SU-DHL-6 (cell line): ENCODE data around the gene DNASE1.

ENCODE experiments used
- H2AFZ ChIP-seq: fragments of 200-600 bp; sonication (generic); 2 replicates; pipeline ENCODE4 v1.6.1; 2014; ENCODE audit warnings: low read depth, mild to moderate bottlenecking, moderate library complexity, mixed read lengths, antibody characterized with exemption, low read length; ENCODE audit not compliant: severe bottlenecking
- H3F3A ChIP-seq: fragments of 200-600 bp; shearing (Covaris generic); 2 replicates; pipeline ENCODE4 v1.6.0; 2016; ENCODE audit warnings: antibody characterized with exemption, mild to moderate bottlenecking; ENCODE audit not compliant: insufficient read depth
- H3K27ac ChIP-seq: fragments of 200-600 bp; sonication (generic); 2 replicates; pipeline ENCODE4 v1.5.1; 2016; ENCODE audit warnings: low read depth, mild to moderate bottlenecking, low read length, moderate library complexity, mixed read lengths
- H3K27me3 ChIP-seq: fragments of 200-600 bp; sonication (generic), shearing (Covaris generic); 2 replicates; pipeline ENCODE4 v1.6.0; 2014; ENCODE audit warnings: mild to moderate bottlenecking, low read length
- H3K36me3 ChIP-seq: fragments of 200-600 bp; sonication (generic); 2 replicates; pipeline ENCODE4 v1.6.1; 2014; ENCODE audit warnings: mild to moderate bottlenecking, low read length, mixed read lengths
- H3K4me2 ChIP-seq: fragments of 300-600, 200-600 bp; shearing (Covaris generic), sonication (generic); 2 replicates; pipeline ENCODE4 v1.6.0; 2014; ENCODE audit warnings: low read length, low read depth, mild to moderate bottlenecking; ENCODE audit not compliant: poor library complexity, severe bottlenecking
- H3K4me3 ChIP-seq: fragments of 200-600 bp; sonication (generic); 2 replicates; pipeline ENCODE4 v1.5.1; 2014; ENCODE audit warnings: antibody characterized with exemption, low read length, mild to moderate bottlenecking, mixed read lengths; ENCODE audit not compliant: insufficient read depth, poor library complexity, severe bottlenecking
- H3K79me2 ChIP-seq: fragments of 200-600 bp; sonication (generic); 2 replicates; pipeline ENCODE4 v1.6.1; 2014; ENCODE audit warnings: mild to moderate bottlenecking, low read length, moderate library complexity; ENCODE audit not compliant: insufficient read depth
- H3K9ac ChIP-seq: fragments of 200-600 bp; sonication (generic); 2 replicates; pipeline ENCODE4 v1.7.0; 2014; ENCODE audit warnings: mild to moderate bottlenecking, low read length
- H3K9me2 ChIP-seq: fragments of 200-600 bp; sonication (generic); replicated peaks from 2 replicates; pipeline ENCODE4 v1.6.1; 2014; ENCODE audit warnings: low read length; ENCODE audit not compliant: insufficient read depth
- H3K9me3 ChIP-seq: fragments of 200-600 bp; sonication (generic); 2 replicates; pipeline ENCODE4 v1.6.1; 2014; ENCODE audit warnings: low read length, mixed read lengths; ENCODE audit not compliant: insufficient read depth
- H4K20me1 ChIP-seq: fragments of 200-600 bp; sonication (generic); 2 replicates; pipeline ENCODE4 v1.6.1; 2014; ENCODE audit warnings: low read depth, mild to moderate bottlenecking, antibody characterized with exemption, low read length, moderate library complexity, mixed read lengths
- EZH2phosphoT487 ChIP-seq: fragments of 200-600 bp; sonication (generic), shearing (Covaris generic); conservative IDR thresholded peaks from 2 replicates; pipeline ENCODE4 v1.6.1; 2018; ENCODE audit warnings: mild to moderate bottlenecking, antibody characterized with exemption, low read length, moderate library complexity, mixed read lengths
- TF ChIP-seq, protein P1 (sequence below): fragments of 200-600 bp; sonication (generic); IDR thresholded peaks from one replicate; pipeline ENCODE4 v1.5.1; 2017; ENCODE audit warnings: antibody characterized with exemption, mild to moderate bottlenecking, low read length, moderate library complexity; ENCODE audit not compliant: insufficient read depth, poor library complexity, severe bottlenecking

The DNASE1 gene

GRCh38 chr16:3640207-3640606, 14.3 kb upstream of the DNASE1 start:
- peaks cover 57% of the 10 kb centered on the region for H3K79me2 ChIP-seq
- no peaks in the 10 kb centered on the region for H3K36me3 ChIP-seq
- H3K4me2 ChIP-seq, result no peak overlapping the region
- H3K9me2 ChIP-seq, result no peaks in the 10 kb centered on the region
- 0 out of 2 replicates have a peak, but pooled peaks cover 4% of the 10 kb centered on the region for H3F3A ChIP-seq
- no peak overlapping the region for H3K4me3 ChIP-seq
- no peaks in the 10 kb centered on the region for H3K27me3 ChIP-seq
- TF ChIP-seq, protein P1, sequence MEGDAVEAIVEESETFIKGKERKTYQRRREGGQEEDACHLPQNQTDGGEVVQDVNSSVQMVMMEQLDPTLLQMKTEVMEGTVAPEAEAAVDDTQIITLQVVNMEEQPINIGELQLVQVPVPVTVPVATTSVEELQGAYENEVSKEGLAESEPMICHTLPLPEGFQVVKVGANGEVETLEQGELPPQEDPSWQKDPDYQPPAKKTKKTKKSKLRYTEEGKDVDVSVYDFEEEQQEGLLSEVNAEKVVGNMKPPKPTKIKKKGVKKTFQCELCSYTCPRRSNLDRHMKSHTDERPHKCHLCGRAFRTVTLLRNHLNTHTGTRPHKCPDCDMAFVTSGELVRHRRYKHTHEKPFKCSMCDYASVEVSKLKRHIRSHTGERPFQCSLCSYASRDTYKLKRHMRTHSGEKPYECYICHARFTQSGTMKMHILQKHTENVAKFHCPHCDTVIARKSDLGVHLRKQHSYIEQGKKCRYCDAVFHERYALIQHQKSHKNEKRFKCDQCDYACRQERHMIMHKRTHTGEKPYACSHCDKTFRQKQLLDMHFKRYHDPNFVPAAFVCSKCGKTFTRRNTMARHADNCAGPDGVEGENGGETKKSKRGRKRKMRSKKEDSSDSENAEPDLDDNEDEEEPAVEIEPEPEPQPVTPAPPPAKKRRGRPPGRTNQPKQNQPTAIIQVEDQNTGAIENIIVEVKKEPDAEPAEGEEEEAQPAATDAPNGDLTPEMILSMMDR, result no peak
- TF ChIP-seq EZH2phosphoT487, result no peak
- H3K9ac ChIP-seq, result no peak overlapping the region
- no peak overlapping the region for H2AFZ ChIP-seq
- no peaks in the 10 kb centered on the region for H4K20me1 ChIP-seq
- H3K27ac ChIP-seq, result no peak overlapping the region
- no peaks in the 10 kb centered on the region for H3K9me3 ChIP-seq

DNA sequence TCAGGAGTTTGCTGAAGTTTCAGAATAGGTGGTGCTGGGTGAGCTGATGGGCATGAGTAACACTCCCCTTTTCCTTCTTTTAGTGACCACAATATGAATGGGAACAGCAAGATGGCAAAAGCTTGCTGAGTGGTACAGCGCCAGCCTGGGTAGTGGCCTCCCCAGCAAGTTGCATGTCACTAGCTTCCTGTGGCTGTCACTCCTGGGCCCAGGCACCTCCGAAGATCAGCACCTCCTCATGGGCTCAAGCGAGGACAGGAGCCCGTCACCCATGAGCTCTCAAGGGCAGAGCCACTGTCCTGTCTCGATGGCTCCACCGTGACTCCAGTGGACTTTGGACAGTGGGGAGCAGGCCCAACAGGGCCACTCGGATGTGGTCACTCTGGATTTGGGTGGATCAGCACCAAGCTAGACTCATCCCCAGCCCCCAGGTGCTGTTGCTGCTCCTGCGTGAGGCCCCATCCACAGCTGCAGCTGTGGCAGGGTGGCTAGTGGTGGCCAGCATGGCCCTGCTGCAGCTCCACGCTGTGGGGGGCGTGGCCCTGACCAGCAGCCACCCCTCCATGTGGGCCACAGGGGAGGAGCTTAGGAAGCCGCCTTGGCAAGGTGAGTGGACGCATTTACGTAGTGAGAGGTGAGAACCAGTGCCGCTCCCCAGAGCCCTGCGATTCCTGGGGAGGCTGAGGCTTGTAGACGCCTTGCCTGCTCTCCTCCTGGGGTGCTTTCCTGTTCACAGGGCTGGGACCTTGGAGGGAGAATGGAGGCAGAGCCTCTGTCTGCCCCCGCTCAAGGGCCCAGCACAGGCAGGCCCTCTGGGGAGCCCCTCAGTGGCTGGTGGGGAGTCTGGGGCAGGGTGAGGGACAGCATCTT, 13.6 kb upstream of the DNASE1 start:
- TF ChIP-seq, protein P1, result no peak
- TF ChIP-seq EZH2phosphoT487, result no peak
- Histone ChIP-seq H3K27ac (no peak overlapping the region), H3K9me3 (no peaks in the 10 kb centered on the region), H3K79me2 (peaks cover 50% of the 10 kb centered on the region), H3K4me2 (no peak overlapping the region), H4K20me1 (no peaks in the 10 kb centered on the region), H3F3A (0 out of 2 replicates have a peak, but pooled peaks cover 4% of the 10 kb centered on the region), H3K9ac (no peak overlapping the region), H2AFZ (no peak overlapping the region), H3K27me3 (no peaks in the 10 kb centered on the region), H3K36me3 (no peaks in the 10 kb centered on the region), H3K4me3 (no peak overlapping the region), H3K9me2 (no peaks in the 10 kb centered on the region)

DNA sequence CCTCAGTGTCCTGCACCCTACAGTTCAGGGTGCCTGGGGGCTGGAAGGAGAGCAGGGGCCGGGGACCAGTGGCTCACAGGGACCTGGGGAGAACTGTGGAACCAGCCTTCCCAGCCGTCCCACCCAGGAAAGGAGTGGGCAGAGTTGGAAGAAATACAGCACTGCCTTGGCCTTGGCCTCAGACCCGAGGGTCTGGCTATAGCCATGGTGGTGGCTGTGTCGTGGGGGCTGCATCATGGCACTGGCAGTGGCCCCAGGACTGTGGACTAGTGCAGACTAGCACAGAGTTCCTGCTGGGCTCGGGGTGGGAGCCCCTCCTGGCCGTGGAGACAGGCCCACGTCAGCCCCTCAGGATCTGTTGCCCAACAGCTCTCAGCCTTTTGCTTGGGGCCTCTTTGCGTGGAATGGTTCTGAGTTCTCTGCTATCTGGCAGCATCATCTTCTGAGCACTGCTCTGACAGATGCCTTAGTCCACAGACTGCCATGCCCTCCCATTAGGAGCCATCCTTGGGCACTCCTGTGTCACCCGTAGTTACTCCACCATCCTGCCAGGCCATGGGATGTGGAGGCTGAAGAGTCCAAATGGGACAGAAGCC, 12.6 kb upstream of the DNASE1 start:
- Histone ChIP-seq H4K20me1 (no peaks in the 10 kb centered on the region), H3K79me2 (peaks cover 40% of the 10 kb centered on the region), H2AFZ (no peak overlapping the region), H3F3A (0 out of 2 replicates have a peak, but pooled peaks cover 4% of the 10 kb centered on the region), H3K27me3 (no peaks in the 10 kb centered on the region), H3K9ac (no peak overlapping the region), H3K27ac (no peak overlapping the region), H3K9me2 (no peaks in the 10 kb centered on the region), H3K4me3 (no peak overlapping the region), H3K9me3 (no peaks in the 10 kb centered on the region), H3K4me2 (no peak overlapping the region), H3K36me3 (no peaks in the 10 kb centered on the region)
- TF ChIP-seq EZH2phosphoT487, result no peak
- TF ChIP-seq, protein P1, result no peak
